Fibroblast of the aortic adventitia (primary cell): ENCODE results near the gene HLA-F. TPM values are rescaled to one million over a fixed set of nuclear protein-coding genes. Genes with fewer than 3 reads are reported as not detected.

Source experiments
- DNase-seq: peaks from one replicate; pipeline ENCODE4 v3.0.0-alpha.2; 2010; ENCODE audit warnings: low read depth
- H3K4me3 ChIP-seq: 2 replicates; pipeline ENCODE4 v1.5.1; 2011; ENCODE audit warnings: low read depth, mild to moderate bottlenecking, control low read depth, low read length, moderate library complexity
- small RNA-seq: library from RNA; depleted of rRNA; stranded (forward); fragments of <200 nt; gene quantifications from one replicate; pipeline ENCODE3, GENCODE V24; 2012
- total RNA-seq: library from RNA; depleted of rRNA; stranded (reverse); fragments of >200 nt; gene quantifications from 2 replicates; pipeline ENCODE4 v1.2.3, GENCODE V29; 2012; ENCODE audit warnings: low replicate concordance
- TF ChIP-seq, protein P1 (sequence below): IDR thresholded peaks from 2 replicates; pipeline ENCODE4 v1.5.1; 2011; ENCODE audit warnings: mild to moderate bottlenecking, low read length, control low read depth, inconsistent platforms; ENCODE audit not compliant: insufficient read depth

The HLA-F gene
- total RNA-seq, 1 donor: 1.1 TPM

DNA sequence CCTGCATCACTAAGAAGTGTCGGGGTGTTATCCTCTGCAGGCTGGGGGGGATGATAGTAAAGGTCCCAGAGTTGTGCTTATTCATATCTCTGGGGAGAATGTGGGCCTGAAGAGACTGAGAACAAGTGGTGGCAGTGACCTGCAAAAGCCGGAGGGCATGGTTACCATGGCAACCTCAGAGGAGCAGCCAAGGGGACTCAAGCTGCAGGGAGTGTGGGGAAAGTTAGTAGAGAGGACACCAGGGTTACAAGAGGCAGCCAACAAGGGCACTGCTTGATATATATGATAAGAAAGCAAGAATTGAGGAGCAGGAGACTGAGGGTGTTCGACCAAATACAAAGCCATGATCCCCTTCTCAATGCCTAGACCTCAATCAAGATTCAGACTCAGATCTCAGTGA lies 46.1 kb downstream of the HLA-F start:
- TF ChIP-seq, protein P1, sequence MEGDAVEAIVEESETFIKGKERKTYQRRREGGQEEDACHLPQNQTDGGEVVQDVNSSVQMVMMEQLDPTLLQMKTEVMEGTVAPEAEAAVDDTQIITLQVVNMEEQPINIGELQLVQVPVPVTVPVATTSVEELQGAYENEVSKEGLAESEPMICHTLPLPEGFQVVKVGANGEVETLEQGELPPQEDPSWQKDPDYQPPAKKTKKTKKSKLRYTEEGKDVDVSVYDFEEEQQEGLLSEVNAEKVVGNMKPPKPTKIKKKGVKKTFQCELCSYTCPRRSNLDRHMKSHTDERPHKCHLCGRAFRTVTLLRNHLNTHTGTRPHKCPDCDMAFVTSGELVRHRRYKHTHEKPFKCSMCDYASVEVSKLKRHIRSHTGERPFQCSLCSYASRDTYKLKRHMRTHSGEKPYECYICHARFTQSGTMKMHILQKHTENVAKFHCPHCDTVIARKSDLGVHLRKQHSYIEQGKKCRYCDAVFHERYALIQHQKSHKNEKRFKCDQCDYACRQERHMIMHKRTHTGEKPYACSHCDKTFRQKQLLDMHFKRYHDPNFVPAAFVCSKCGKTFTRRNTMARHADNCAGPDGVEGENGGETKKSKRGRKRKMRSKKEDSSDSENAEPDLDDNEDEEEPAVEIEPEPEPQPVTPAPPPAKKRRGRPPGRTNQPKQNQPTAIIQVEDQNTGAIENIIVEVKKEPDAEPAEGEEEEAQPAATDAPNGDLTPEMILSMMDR: no peak
- DNase-seq: no peak
- H3K4me3 ChIP-seq: no peak overlapping the region

GRCh38 chr6:29770306-29770705 lies 47.1 kb downstream of the HLA-F start:
- DNase-seq: no peak
- H3K4me3 ChIP-seq: no peak overlapping the region
- TF ChIP-seq, protein P1: no peak

DNA sequence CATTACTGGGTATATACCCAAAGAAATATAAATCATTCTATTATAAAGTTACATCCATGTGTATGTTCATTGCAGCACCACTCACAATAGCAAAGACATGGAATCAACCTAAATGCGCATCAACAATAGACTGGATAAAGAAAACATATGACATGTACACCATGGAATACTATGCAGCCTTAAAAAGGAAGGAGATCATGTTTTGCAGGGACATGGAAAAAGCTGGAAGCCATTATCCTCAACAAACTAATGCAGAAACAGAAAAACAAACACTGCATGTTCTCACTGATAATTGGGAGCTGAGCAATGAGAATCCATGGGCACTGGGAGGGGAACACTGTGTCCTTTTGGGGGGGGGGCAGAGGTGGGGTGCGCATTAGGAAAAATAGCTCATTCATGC lies 53.5 kb downstream of the HLA-F start:
- H3K4me3 ChIP-seq: no peak overlapping the region
- TF ChIP-seq, protein P1: no peak
- no peak for DNase-seq

Small RNA genes lying within 50 kb of the gene (small RNA-seq; reads per million reads assigned to genes)
- gene AL645939.2 (not detected), gene AL645939.3 (not detected), gene AL645939.4 (not detected), gene RF00019 (not detected)

Other genes starting within 250 kb of the HLA-F start
- not detected in 2 replicates for gene MAS1L, start 235.5 kb upstream of the HLA-F start, total RNA-seq
- gene UBD, start 163.7 kb upstream of the HLA-F start, total RNA-seq: not detected in 2 replicates
- not detected in 2 replicates for gene OR2H2, start 138.3 kb upstream of the HLA-F start, total RNA-seq
- 11.7 and 19.2 TPM in 2 replicates for gene GABBR1, start 90.3 kb upstream of the HLA-F start, total RNA-seq
- not detected in 2 replicates for gene MOG, start 66.3 kb upstream of the HLA-F start, total RNA-seq
- 0.49 TPM in 1 of 2 replicates, not detected in the other for gene ZFP57, start 42.3 kb upstream of the HLA-F start, total RNA-seq
- gene HLA-G, start 104.4 kb downstream of the HLA-F start, total RNA-seq: not detected in 2 replicates
- gene HLA-A, start 219.1 kb downstream of the HLA-F start, total RNA-seq: 184 and 391 TPM in 2 replicates